ENCODE data around the gene OSBP. TPM values are rescaled to one million over a fixed set of nuclear protein-coding genes. Genes with fewer than 3 reads are reported as not detected.
A peak's percentile ranks its signal among the peaks of the same experiment; 100 is the strongest.
"Not testable (repeated sequence)": the region's sequence is repeated elsewhere in the genome, so short reads cannot be mapped to it uniquely, and the experiment has no call there.

The OSBP gene
- total and polyA plus RNA-seq, 2 experiments from 2014 or later: 11.0 to 39.3 TPM

GRCh38 chr11:59550368-59550841 is 65.2 kb downstream of the OSBP start (continued):
- TF ChIP-seq ZNF462 (CRISPR knock-in tag; IDR thresholded peaks at IDR 0.05): no peak
- no peak for TF ChIP-seq EZH2 (IDR thresholded peaks at IDR 0.05; ENCODE audit: low read depth, unreplicated experiment)
- no peak for TF ChIP-seq EZH2phosphoT487 (IDR thresholded peaks at IDR 0.05; ENCODE audit: unreplicated experiment)
- no peak for TF ChIP-seq JUNB (IDR thresholded peaks at IDR 0.05; ENCODE audit: unreplicated experiment)
- peak; percentile 39; the same call in 1 of the 2 replicates for TF ChIP-seq ZNF331 (CRISPR knock-in tag; IDR thresholded peaks at IDR 0.05; ENCODE audit: low read depth)
- no peak for TF ChIP-seq STAT1 (IDR thresholded peaks at IDR 0.05; ENCODE audit: unreplicated experiment)
- TF ChIP-seq CREB1 (CRISPR knock-in tag; IDR thresholded peaks at IDR 0.05; ENCODE audit: low read depth): peak; percentile 58
- 0 out of 2 replicates have a peak, but pooled peaks have one; percentile 19 for TF ChIP-seq NANOG (IDR thresholded peaks at IDR 0.05; ENCODE audit: borderline replicate concordance)
- TF ChIP-seq, protein P1, sequence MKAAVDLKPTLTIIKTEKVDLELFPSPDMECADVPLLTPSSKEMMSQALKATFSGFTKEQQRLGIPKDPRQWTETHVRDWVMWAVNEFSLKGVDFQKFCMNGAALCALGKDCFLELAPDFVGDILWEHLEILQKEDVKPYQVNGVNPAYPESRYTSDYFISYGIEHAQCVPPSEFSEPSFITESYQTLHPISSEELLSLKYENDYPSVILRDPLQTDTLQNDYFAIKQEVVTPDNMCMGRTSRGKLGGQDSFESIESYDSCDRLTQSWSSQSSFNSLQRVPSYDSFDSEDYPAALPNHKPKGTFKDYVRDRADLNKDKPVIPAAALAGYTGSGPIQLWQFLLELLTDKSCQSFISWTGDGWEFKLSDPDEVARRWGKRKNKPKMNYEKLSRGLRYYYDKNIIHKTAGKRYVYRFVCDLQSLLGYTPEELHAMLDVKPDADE (IDR thresholded peaks at IDR 0.05): peak; percentile 65

DNA sequence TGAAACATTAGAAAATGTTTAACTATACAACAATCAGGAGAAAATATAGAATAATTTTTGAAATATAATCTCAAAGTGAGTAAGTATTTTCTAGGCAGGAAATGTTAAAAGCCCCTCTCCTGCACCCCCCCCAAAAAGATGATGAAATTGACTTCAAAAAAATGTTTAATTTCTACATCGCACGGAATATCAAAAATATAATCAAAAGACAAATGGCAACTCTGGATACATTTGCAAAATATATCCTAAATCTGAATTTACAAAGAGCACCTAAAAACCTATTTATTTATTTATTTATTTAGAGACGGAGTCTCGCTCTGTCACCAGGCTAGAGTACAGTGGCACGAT is 67.3 kb downstream of the OSBP start:
- peak overlapping the region; percentile 65 for H3K4me3 ChIP-seq
- H2AFZ ChIP-seq: no peak overlapping the region
- H3K9me3 Mint-ChIP-seq: peaks cover 12% of the 10 kb centered on the region; the same call in 2 of the 3 replicates
- peaks cover 10% of the 10 kb centered on the region; the same call in 2 of the 3 replicates for H3K36me3 Mint-ChIP-seq (ENCODE audit: low read depth)
- H3K27ac ChIP-seq (ENCODE audit: low read depth): peak overlapping the region; percentile 95
- no peaks in the 10 kb centered on the region for H3K36me3 ChIP-seq (ENCODE audit: insufficient read depth)
- H3K4me2 ChIP-seq: peak overlapping the region; percentile 80
- peaks cover 18% of the 10 kb centered on the region for H3K4me1 Mint-ChIP-seq
- no peak for ATAC-seq
- peak overlapping the region; percentile 33; the same call in 1 of the 3 replicates for H3K4me3 Mint-ChIP-seq
- H3K27me3 Mint-ChIP-seq (ENCODE audit: insufficient read depth, low read depth, poor library complexity): peaks cover 23% of the 10 kb centered on the region
- H4K20me1 ChIP-seq (replicated peaks; ENCODE audit: insufficient read depth): no peaks in the 10 kb centered on the region
- DNase-seq (ENCODE audit: low spot score): no peak
- H3F3A ChIP-seq (replicated peaks; ENCODE audit: low read depth): no peaks in the 10 kb centered on the region
- no peak overlapping the region for H3K27ac Mint-ChIP-seq
- no peaks in the 10 kb centered on the region for H3K79me2 ChIP-seq (replicated peaks; ENCODE audit: insufficient read depth)
- H3K9me2 ChIP-seq (ENCODE audit: insufficient read depth): 0 out of 2 replicates have a peak, but pooled peaks cover 4% of the 10 kb centered on the region
- H3K27me3 ChIP-seq (ENCODE audit: insufficient read depth): no peaks in the 10 kb centered on the region
- TF ChIP-seq EZH2 (IDR thresholded peaks at IDR 0.05; ENCODE audit: low read depth, unreplicated experiment) (no peak), STAT1 (IDR thresholded peaks at IDR 0.05; ENCODE audit: unreplicated experiment) (no peak)
- peaks cover 7% of the 10 kb centered on the region for H3K4me1 ChIP-seq (ENCODE audit: insufficient read depth)

DNA sequence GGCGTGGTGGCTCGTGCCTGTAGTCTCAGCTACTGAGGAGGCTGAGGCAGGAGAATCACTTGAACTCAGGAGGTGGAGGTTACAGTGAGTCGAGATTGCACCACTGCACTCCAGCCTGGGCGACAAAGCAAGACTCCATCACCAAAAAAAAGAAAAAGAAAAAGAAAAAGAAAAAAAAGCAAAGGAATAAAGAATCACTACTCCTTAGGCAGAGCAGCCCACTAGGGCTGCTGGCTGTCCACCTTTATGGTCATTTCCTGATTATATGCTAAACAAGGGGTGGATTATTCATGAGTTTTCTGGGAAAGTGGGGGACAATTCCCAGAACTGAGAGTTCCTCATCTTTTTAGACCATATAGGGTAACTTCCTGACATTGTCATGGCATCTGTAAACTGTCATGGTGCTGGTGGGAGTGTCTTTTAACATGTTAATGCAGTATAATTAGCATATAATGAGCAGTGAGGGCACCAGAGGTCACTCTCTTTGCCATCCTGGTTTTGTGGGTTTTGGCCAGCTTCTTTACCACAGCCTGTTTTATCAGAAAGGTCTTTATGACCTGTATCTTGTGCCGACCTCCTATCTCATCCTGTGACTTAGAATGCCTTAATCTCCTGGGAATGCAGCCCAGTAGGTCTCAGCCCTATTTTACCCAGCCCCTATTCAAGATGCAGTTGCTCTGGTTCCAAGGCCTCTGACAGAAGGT is 67.8 kb downstream of the OSBP start:
- H3F3A ChIP-seq (replicated peaks; ENCODE audit: low read depth); H2AFZ ChIP-seq; H4K20me1 ChIP-seq (replicated peaks; ENCODE audit: insufficient read depth); H3K79me2 ChIP-seq (replicated peaks; ENCODE audit: insufficient read depth); ATAC-seq; H3K27ac Mint-ChIP-seq; H3K9me2 ChIP-seq (ENCODE audit: insufficient read depth); H3K27me3 ChIP-seq (ENCODE audit: insufficient read depth); H3K36me3 ChIP-seq (ENCODE audit: insufficient read depth); H3K4me1 ChIP-seq (ENCODE audit: insufficient read depth): not testable (repeated sequence)
- Mint-ChIP-seq H3K4me3 (peak overlapping the region; percentile 33; the same call in 1 of the 3 replicates), H3K27me3 (ENCODE audit: insufficient read depth, low read depth, poor library complexity) (peaks cover 23% of the 10 kb centered on the region), H3K4me1 (peaks cover 16% of the 10 kb centered on the region), H3K9me3 (peaks cover 12% of the 10 kb centered on the region; the same call in 2 of the 3 replicates), H3K36me3 (ENCODE audit: low read depth) (peaks cover 10% of the 10 kb centered on the region; the same call in 2 of the 3 replicates)
- Histone ChIP-seq H3K27ac (ENCODE audit: low read depth) (peak overlapping the region; percentile 95), H3K4me3 (0 out of 2 replicates have a peak overlapping the region, but pooled peaks have one; percentile 65), H3K4me2 (peak overlapping the region; percentile 80)
- DNase-seq (ENCODE audit: low spot score): peak; percentile 55
